A549 treated with RU486 at 1 μM for 4 hours (cell line): ENCODE results near the gene ALOX5. TPM values are rescaled to one million over a fixed set of nuclear protein-coding genes. Genes with fewer than 3 reads are reported as not detected.

ENCODE experiments used
- total RNA-seq: library from RNA; stranded (reverse); fragments of 200-300 nt; extraction: Qiagen RNA extraction; gene quantifications from 5 replicates; pipeline ENCODE4 v1.2.3, GENCODE V29; 2022; ENCODE audit warnings: low read depth

ALOX5 gene
- total RNA-seq = 0.30 to 0.59 TPM (median 0.46 TPM) in 5 replicates

DNA sequence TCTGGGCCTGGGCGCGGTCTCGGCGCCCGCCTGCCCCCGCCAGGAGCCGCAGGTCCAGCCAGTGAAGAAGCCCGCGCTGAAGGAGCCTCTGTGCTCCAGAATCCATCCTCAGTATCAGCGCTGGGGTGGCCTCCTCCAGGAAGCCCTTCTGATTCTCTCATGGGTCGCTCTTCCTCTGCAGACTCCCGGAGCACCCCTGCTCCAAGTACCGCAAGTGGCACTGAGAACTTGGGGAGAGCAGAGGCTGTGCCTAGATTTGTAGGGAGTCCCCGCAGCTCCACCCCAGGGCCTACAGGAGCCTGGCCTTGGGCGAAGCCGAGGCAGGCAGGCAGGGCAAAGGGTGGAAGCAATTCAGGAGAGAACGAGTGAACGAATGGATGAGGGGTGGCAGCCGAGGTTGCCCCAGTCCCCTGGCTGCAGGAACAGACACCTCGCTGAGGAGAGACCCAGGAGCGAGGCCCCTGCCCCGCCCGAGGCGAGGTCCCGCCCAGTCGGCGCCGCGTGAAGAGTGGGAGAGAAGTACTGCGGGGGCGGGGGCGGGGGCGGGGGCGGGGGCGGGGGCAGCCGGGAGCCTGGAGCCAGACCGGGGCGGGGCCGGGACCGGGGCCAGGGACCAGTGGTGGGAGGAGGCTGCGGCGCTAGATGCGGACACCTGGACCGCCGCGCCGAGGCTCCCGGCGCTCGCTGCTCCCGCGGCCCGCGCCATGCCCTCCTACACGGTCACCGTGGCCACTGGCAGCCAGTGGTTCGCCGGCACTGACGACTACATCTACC is at the start of gene ALOX5:
Gene ALOX5 (plus strand): TSS at position 641 of the 774 bp plus-strand sequence. CDS start 64 bp downstream, at position 705.

Other genes with a start within 250 kb of the ALOX5 start
- gene OR13A1, start 58.6 kb upstream of the ALOX5 start, total RNA-seq = not detected in 5 replicates